Measurements from ENCODE around the gene PARVG.
"Not testable (repeated sequence)": the region's sequence is repeated elsewhere in the genome, so short reads cannot be mapped to it uniquely, and the experiment has no call there.

PARVG gene

GRCh38 chr22:44214764-44215163 lies 34.0 kb downstream of the PARVG start:
- no peak for DNase-seq

GRCh38 chr22:44215287-44215686 lies 34.6 kb downstream of the PARVG start:
- DNase-seq = no peak

- DNase-seq = no peak
Observed at GRCh38 chr22:44217346-44217745, 36.6 kb downstream of the PARVG start.

- no peak for DNase-seq
Observed at GRCh38 chr22:44218071-44218470, 37.3 kb downstream of the PARVG start.

- DNase-seq = no peak
Observed at GRCh38 chr22:44219101-44219870, 38.6 kb downstream of the PARVG start.

- DNase-seq = no peak
Observed at GRCh38 chr22:44220727-44221680, 40.3 kb downstream of the PARVG start.

GRCh38 chr22:44221710-44222475 lies 41.2 kb downstream of the PARVG start:
- DNase-seq = no peak

- DNase-seq = no peak
Observed at GRCh38 chr22:44224166-44224565, 43.4 kb downstream of the PARVG start.

GRCh38 chr22:44225091-44225689 lies 44.5 kb downstream of the PARVG start:
- no peak for DNase-seq

GRCh38 chr22:44225812-44226211 lies 45.1 kb downstream of the PARVG start:
- DNase-seq = no peak

GRCh38 chr22:44229331-44229730 lies 48.6 kb downstream of the PARVG start:
- no peak for DNase-seq

- DNase-seq = no peak
Observed at GRCh38 chr22:44229809-44230208, 49.1 kb downstream of the PARVG start.

- no peak for DNase-seq
Observed at GRCh38 chr22:44231233-44231632, 50.5 kb downstream of the PARVG start.

- DNase-seq = not testable (repeated sequence)
Observed at GRCh38 chr22:44234372-44234771, 53.6 kb downstream of the PARVG start.

GRCh38 chr22:44237290-44237689 lies 56.6 kb downstream of the PARVG start:
- no peak for DNase-seq

- DNase-seq = not testable (repeated sequence)
Observed at GRCh38 chr22:44241121-44241520, 60.4 kb downstream of the PARVG start.

GRCh38 chr22:44242946-44243724 lies 62.4 kb downstream of the PARVG start:
- DNase-seq = no peak

- no peak for DNase-seq
Observed at GRCh38 chr22:44243761-44244160, 63.0 kb downstream of the PARVG start.

- DNase-seq = no peak
Observed at GRCh38 chr22:44244265-44244822, 63.6 kb downstream of the PARVG start.

- DNase-seq = no peak
Observed at GRCh38 chr22:44245438-44245837, 64.7 kb downstream of the PARVG start.

- no peak for DNase-seq
Observed at GRCh38 chr22:44245867-44246266, 65.1 kb downstream of the PARVG start.
